IPS-20b (cell line): ENCODE measurements around the gene RAB5B.
"Not testable (repeated sequence)": the region's sequence is repeated elsewhere in the genome, so short reads cannot be mapped to it uniquely, and the experiment has no call there.

Experiments
- H3K27ac ChIP-seq: one replicate; pipeline ENCODE4 v1.5.1; 2013; ENCODE audit warnings: low read length
- H3K27me3 ChIP-seq: 2 replicates; pipeline ENCODE4 v1.6.1; 2013; ENCODE audit warnings: mild to moderate bottlenecking, low read length, inconsistent platforms; ENCODE audit not compliant: insufficient read depth
- H3K36me3 ChIP-seq: 2 replicates; pipeline ENCODE4 v1.6.1; 2013; ENCODE audit warnings: low read depth, mild to moderate bottlenecking, inconsistent platforms, low read length, moderate library complexity; ENCODE audit not compliant: insufficient read depth
- H3K4me1 ChIP-seq: 2 replicates; pipeline ENCODE4 v1.6.1; 2013; ENCODE audit warnings: mild to moderate bottlenecking, control low read depth, inconsistent platforms, low read length, moderate library complexity; ENCODE audit not compliant: insufficient read depth
- H3K4me3 ChIP-seq: 2 replicates; pipeline ENCODE4 v1.5.1; 2013; ENCODE audit warnings: mild to moderate bottlenecking, low read length, inconsistent platforms
- H3K9ac ChIP-seq: 2 replicates; pipeline ENCODE4 v1.6.1; 2013; ENCODE audit warnings: low read depth, mild to moderate bottlenecking, inconsistent platforms, low read length, moderate library complexity
- H3K9me3 ChIP-seq: 2 replicates; pipeline ENCODE4 v1.6.1; 2013; ENCODE audit warnings: mild to moderate bottlenecking, low read depth, low read length, inconsistent platforms; ENCODE audit not compliant: insufficient read depth

The RAB5B gene

DNA sequence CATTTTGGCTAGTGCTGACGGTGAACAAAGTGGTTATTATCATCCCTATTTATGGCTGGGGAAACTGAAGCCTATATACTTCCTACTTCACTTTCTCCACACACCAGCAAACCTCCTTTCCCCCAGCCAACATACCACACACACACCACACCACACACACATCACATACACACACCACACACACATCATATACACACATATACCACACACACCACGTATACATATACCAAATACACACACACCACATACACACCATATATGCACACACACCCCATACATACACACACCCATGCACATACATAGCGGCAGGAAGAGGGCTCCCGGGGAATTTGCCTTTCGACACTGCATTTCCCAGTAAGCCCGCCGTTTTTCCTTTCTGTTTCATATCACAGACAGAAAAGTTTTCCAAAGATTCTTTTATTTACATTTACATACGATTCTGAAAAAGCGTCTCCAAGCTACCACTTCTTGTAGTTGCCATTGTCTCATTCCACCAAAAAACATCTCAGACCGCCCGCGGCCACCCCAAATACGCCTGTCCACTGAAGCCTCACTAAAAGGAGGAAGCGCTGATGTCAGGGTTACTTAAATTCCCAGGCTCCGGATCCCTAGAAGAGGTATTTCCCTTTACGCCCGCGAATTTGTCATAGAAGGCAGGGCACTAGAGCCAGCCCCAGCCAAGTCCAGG is 823 bp upstream of the RAB5B start:
- Histone ChIP-seq H3K9ac (peak overlapping the region; percentile 76; the same call in 1 of the 2 replicates), H3K4me1 (peaks cover 10% of the 10 kb centered on the region; the same call in 1 of the 2 replicates)

DNA sequence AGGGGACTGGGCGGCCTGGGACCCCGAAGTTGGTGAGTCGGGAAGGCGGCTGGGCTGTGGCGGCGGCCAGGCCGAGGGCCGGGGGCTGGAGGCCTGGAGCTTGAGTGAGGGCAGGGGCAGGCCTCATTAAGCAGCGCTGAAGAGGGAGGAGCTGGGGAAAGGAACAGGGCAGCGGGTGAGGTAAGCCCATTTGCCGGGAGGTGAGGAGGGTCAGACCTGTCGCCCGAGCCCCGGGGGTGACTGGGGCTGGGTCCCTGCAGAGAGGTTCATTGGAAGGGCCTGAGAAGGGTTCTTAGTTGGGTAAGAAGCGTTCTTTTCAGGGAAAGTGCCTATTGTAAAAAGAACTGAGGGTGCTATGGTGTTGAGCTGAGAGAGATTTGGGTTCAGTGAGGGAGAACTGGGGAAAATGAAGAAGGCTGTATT is 441 bp downstream of the RAB5B start:
- H3K36me3 ChIP-seq: peaks cover 43% of the 10 kb centered on the region
- H3K9ac ChIP-seq: peak overlapping the region; percentile 90
- H3K27ac ChIP-seq: no peak overlapping the region
- peaks cover 10% of the 10 kb centered on the region; the same call in 1 of the 2 replicates for H3K4me1 ChIP-seq
- peak overlapping the region; percentile 98 for H3K4me3 ChIP-seq
- no peaks in the 10 kb centered on the region for H3K27me3 ChIP-seq
- no peaks in the 10 kb centered on the region for H3K9me3 ChIP-seq

More for the DNA sequence above, 823 bp upstream of the RAB5B start:
- Histone ChIP-seq H3K27ac (peak overlapping the region; percentile 86), H3K9me3 (no peaks in the 10 kb centered on the region), H3K36me3 (peaks cover 52% of the 10 kb centered on the region), H3K4me3 (peak overlapping the region; percentile 69), H3K27me3 (no peaks in the 10 kb centered on the region)

DNA sequence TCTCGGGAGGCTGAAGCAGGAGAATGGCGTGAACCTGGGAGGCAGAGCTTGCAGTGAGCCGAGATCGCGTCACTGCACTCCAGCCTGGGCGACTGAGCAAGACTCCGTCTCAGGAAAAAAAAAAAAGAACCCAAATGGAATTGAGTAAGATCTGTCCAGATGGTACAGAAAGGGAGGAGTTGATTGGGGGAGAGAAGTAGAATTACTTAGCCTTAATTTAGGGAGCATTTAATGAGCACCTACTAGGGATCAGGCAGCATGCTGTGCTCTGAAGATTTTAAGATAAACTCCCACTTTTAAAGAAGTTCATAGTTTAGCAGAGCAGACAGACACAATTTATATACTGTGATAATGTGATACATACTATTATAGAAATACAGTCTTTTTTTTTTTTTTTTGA is 4.5 kb downstream of the RAB5B start:
- H3K36me3 ChIP-seq: peaks cover 29% of the 10 kb centered on the region; the same call in 1 of the 2 replicates
- H3K4me1 ChIP-seq: peaks cover 4% of the 10 kb centered on the region; the same call in 1 of the 2 replicates
- no peaks in the 10 kb centered on the region for H3K9me3 ChIP-seq
- no peaks in the 10 kb centered on the region for H3K27me3 ChIP-seq
- no peak overlapping the region for H3K4me3 ChIP-seq
- H3K27ac ChIP-seq: no peak overlapping the region
- H3K9ac ChIP-seq: no peak overlapping the region

DNA sequence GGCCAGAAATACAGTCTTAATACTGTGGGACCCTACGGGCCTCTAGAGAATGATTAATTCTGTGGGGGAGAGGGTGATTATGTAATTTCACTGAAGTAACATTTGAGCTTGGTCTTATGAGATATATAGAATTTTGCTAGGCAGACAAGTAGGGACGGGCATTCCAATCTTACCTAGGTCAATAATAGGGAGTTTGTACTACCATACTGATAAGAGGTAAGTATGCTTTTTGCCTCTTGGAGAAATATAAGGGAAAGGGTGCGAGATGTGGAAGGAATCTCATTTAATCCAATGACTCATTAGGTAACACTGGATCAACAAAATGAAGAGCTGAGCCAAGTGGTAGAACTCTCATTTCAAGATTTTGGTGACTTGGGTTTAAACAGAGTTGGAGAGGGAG is 5.2 kb downstream of the RAB5B start:
- Histone ChIP-seq H3K4me1 (peaks cover 4% of the 10 kb centered on the region; the same call in 1 of the 2 replicates), H3K27ac (no peak overlapping the region), H3K9me3 (no peaks in the 10 kb centered on the region), H3K4me3 (no peak overlapping the region), H3K27me3 (no peaks in the 10 kb centered on the region), H3K9ac (no peak overlapping the region), H3K36me3 (peaks cover 29% of the 10 kb centered on the region; the same call in 1 of the 2 replicates)

DNA sequence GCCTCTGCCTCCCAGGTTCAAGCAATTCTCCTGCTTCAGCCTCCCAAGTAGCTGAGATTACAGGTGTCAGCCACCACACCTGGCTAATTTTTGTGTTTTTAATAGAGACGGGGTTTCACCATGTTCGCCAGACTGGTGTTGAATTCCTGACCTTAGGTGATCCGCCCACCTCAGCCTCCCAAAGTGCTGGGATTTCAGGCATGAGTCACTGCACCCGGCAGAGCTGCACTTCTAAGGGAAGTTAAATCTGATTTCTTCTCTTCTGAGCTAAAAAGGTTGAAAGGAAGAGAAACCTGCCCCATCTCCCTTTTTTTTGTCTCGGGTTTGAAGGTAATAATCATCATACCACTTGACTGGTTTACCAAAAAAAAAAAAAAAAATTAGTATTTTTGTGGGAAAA is 8.0 kb downstream of the RAB5B start:
- not testable (repeated sequence) for H3K9ac ChIP-seq, H3K9me3 ChIP-seq, H3K27ac ChIP-seq, H3K27me3 ChIP-seq, H3K4me1 ChIP-seq, H3K4me3 ChIP-seq
- H3K36me3 ChIP-seq: peaks cover 46% of the 10 kb centered on the region

DNA sequence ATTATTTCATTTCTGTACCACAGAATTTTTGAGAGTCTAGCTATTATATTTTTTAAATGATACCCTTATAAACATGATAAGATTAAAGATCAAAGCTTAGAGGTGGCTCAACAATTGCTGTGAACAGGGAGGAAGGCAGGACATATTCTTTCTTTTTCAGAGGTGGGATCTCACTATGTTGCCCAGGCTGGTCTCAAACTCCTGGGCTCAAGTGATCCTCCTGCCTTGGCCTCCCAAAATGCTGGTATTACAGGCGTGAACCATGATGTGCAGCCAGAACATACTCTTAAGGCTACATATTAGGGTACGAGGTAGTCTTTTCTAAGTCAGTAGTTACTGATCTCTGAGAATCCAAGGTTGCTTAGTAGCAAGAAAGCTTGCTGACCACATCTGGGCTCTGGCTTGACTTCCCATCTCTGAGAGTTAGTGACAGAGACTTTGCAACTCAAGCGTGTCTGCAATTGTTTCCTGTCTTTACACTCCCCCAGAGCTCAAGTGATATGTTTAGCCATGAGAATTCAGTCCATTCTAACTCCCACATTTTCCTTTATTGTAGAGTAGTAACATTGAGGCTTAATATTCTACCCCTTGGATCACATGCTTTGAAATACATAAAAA is 8.6 kb downstream of the RAB5B start:
- Histone ChIP-seq H3K27ac (no peak overlapping the region), H3K9ac (no peak overlapping the region)

DNA sequence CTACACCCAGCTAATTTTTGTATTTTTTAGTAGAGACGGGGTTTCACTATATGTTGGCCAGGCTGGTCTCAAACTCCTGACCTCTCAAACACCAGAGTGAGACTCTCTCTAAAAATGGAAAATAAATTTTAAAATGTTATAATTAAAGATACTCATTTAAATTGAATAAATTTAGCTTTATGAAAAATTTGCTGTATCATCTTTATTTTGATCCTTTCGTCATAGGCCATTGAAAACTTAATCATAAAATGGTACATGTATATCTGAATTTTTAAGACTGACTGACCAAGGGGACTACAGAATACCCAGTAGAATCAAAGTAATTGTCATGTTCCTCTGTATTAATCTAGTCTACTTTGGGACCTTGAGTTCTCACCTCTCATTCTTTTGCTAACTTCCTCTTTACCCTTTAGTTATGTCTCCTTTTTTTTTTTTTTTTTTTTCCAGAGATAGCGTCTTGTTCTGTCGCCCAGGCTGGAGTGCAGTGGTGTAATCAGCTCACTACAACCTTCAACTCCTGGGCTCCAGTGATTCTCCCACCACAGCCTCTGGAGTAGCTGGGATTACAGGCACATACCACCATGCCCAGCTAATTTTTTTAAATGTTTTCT is 9.5 kb downstream of the RAB5B start:
- peaks cover 55% of the 10 kb centered on the region for H3K36me3 ChIP-seq
- no peaks in the 10 kb centered on the region for H3K9me3 ChIP-seq
- no peak overlapping the region for H3K4me3 ChIP-seq
- no peaks in the 10 kb centered on the region for H3K4me1 ChIP-seq
- no peak overlapping the region for H3K27ac ChIP-seq
- H3K9ac ChIP-seq: no peak overlapping the region
- no peaks in the 10 kb centered on the region for H3K27me3 ChIP-seq

More for the DNA sequence above, 8.6 kb downstream of the RAB5B start:
- Histone ChIP-seq H3K4me3 (no peak overlapping the region), H3K4me1 (no peaks in the 10 kb centered on the region), H3K27me3 (no peaks in the 10 kb centered on the region), H3K9me3 (no peaks in the 10 kb centered on the region), H3K36me3 (peaks cover 51% of the 10 kb centered on the region)

DNA sequence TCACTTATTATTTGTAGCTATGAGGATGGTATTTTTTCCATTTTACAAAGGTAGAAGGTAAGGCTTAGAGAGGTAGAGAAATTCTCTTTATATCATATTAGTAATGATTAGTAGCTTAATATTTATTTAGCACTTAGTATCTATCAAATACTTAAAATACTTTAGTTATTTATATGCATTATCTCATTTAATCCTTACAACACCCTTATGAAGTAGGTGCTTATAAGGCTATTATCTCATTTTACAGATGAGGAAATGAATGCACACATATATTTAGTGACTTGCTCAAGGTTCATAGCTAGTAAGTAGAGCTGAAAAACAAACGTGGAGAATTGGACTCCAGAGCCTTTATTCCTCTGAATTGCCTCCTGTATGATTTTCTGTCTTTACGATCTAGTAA is 11.0 kb downstream of the RAB5B start:
- no peaks in the 10 kb centered on the region for H3K9me3 ChIP-seq
- H3K4me1 ChIP-seq: no peaks in the 10 kb centered on the region
- H3K4me3 ChIP-seq: no peak overlapping the region
- no peaks in the 10 kb centered on the region for H3K27me3 ChIP-seq
- H3K9ac ChIP-seq: no peak overlapping the region
- no peak overlapping the region for H3K27ac ChIP-seq
- peaks cover 59% of the 10 kb centered on the region for H3K36me3 ChIP-seq

DNA sequence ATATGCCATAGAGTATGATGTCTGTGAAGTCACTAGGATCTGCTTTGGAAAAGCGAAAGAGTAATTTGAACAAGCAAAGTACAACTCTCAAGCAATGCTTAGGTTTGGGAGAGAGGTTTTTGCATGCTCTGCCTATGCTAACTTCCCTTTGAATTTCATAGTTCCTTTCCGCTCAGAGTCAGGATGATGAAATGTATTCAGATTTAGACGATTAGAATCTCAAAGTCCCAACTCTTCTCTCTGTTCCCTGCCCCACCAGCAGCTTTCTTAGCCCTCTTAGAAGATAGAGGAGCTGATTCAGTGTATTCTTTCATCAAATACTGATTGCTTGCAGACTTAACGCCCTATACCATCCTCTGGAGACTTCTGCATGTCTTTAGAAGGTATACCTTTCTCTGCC is 11.5 kb downstream of the RAB5B start:
- H3K9ac ChIP-seq: no peak overlapping the region

DNA sequence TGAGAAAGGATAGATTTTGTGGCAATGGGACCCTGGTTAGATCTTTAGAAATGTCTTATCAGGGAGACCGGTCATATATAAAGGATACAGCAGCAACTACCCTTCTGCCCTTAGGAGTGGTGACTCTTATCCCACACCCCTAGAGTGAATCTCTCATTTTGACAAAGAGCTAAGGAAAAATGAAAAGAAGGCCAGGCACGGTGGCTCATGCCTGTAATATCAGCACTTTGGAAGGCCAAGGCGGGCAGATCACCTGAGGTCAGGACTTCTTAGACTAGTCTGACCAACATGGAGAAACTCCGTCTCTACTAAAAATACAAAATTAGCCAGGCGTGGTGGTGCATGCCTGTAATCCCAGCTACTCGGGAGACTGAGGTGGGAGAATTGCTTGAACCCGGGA is 12.1 kb downstream of the RAB5B start:
- peaks cover 61% of the 10 kb centered on the region for H3K36me3 ChIP-seq
- not testable (repeated sequence) for H3K27ac ChIP-seq, H3K27me3 ChIP-seq, H3K9ac ChIP-seq, H3K4me1 ChIP-seq, H3K4me3 ChIP-seq, H3K9me3 ChIP-seq

More for the DNA sequence above, 11.5 kb downstream of the RAB5B start:
- no peaks in the 10 kb centered on the region for H3K27me3 ChIP-seq
- H3K27ac ChIP-seq: no peak overlapping the region
- no peaks in the 10 kb centered on the region for H3K9me3 ChIP-seq
- H3K36me3 ChIP-seq: peaks cover 60% of the 10 kb centered on the region
- no peak overlapping the region for H3K4me3 ChIP-seq
- no peaks in the 10 kb centered on the region for H3K4me1 ChIP-seq

DNA sequence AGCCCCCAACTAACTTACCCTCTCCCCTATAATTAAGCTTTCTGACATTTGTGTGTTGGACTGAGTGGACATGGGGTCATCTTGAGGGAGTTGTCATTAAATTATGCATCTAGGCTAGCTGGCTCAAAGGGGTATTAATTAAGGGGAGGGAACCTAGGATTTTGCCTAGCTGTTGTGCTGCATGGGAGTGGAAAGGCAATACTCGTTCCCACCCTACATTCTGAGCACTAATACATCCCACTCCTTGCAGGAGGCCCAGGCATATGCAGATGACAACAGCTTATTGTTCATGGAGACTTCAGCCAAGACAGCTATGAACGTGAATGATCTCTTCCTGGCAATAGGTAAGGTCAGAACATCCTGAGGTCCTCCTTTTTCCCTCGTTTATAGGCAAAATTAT is 17.2 kb downstream of the RAB5B start:
- peaks cover 79% of the 10 kb centered on the region for H3K36me3 ChIP-seq
- no peak overlapping the region for H3K4me3 ChIP-seq

More for the DNA sequence above, 17.2 kb downstream of the RAB5B start:
- H3K9me3 ChIP-seq: no peaks in the 10 kb centered on the region
- H3K27me3 ChIP-seq: no peaks in the 10 kb centered on the region
- no peak overlapping the region for H3K9ac ChIP-seq
- H3K27ac ChIP-seq: no peak overlapping the region
- no peaks in the 10 kb centered on the region for H3K4me1 ChIP-seq
